ENCODE results near the gene SFTA2. TPM values are rescaled to one million over a fixed set of nuclear protein-coding genes. Genes with fewer than 3 reads are reported as not detected.
"Not testable (repeated sequence)": the region's sequence is repeated elsewhere in the genome, so short reads cannot be mapped to it uniquely, and the experiment has no call there.

Gene SFTA2
- total RNA-seq, 1 donor from 2014 or later = not detected

DNA sequence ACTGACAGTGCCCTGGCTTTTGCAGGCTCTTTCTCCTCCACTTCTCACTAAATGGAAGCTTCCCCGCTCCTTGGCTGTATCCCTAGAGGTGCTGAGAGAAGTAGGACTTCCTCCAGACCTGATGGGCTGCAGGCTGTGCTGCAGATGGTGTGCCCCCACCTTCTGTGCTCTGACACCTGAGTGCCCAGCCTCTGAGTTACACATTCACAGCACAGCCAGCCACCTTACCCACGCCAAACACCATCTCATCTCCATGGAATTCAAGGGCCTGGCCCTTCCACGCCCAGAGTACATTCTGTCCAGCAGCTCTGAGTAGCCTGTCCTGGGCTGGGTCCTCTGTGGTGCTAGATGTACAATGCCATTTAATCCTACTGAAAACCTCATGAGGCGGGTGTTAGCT lies 5.3 kb downstream of the SFTA2 start:
- Mint-ChIP-seq H3K9me3 (peaks cover 16% of the 10 kb centered on the region), H3K27me3 (ENCODE audit: insufficient read depth, low read depth) (peaks cover 4% of the 10 kb centered on the region), H3K4me3 (peak overlapping the region; percentile 63), H3K4me1 (no peaks in the 10 kb centered on the region), H3K36me3 (peaks cover 31% of the 10 kb centered on the region), H3K27ac (no peak overlapping the region)
- H2AFZ ChIP-seq (replicated peaks) = no peak overlapping the region
- no peaks in the 10 kb centered on the region for H3K27me3 ChIP-seq
- H3K9ac ChIP-seq = no peak overlapping the region
- no peaks in the 10 kb centered on the region for H3F3A ChIP-seq (ENCODE audit: low read depth)
- H3K79me2 ChIP-seq (ENCODE audit: low read depth) = no peaks in the 10 kb centered on the region
- TF ChIP-seq EZH2phosphoT487 (IDR thresholded peaks at IDR 0.05) (no peak), EZH2 (IDR thresholded peaks at IDR 0.05) (no peak)
- TF ChIP-seq, protein P1, sequence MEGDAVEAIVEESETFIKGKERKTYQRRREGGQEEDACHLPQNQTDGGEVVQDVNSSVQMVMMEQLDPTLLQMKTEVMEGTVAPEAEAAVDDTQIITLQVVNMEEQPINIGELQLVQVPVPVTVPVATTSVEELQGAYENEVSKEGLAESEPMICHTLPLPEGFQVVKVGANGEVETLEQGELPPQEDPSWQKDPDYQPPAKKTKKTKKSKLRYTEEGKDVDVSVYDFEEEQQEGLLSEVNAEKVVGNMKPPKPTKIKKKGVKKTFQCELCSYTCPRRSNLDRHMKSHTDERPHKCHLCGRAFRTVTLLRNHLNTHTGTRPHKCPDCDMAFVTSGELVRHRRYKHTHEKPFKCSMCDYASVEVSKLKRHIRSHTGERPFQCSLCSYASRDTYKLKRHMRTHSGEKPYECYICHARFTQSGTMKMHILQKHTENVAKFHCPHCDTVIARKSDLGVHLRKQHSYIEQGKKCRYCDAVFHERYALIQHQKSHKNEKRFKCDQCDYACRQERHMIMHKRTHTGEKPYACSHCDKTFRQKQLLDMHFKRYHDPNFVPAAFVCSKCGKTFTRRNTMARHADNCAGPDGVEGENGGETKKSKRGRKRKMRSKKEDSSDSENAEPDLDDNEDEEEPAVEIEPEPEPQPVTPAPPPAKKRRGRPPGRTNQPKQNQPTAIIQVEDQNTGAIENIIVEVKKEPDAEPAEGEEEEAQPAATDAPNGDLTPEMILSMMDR (IDR thresholded peaks at IDR 0.05) = no peak
- no peaks in the 10 kb centered on the region for H3K9me3 ChIP-seq (ENCODE audit: low read depth)
- H3K4me2 ChIP-seq = no peak overlapping the region
- no peaks in the 10 kb centered on the region for H3K4me1 ChIP-seq
- no peaks in the 10 kb centered on the region for H3K36me3 ChIP-seq
- no peak overlapping the region for H3K27ac ChIP-seq
- no peaks in the 10 kb centered on the region for H4K20me1 ChIP-seq (ENCODE audit: low read depth)
- H3K4me3 ChIP-seq = no peak overlapping the region
- DNase-seq (ENCODE audit: low spot score) = no peak

DNA sequence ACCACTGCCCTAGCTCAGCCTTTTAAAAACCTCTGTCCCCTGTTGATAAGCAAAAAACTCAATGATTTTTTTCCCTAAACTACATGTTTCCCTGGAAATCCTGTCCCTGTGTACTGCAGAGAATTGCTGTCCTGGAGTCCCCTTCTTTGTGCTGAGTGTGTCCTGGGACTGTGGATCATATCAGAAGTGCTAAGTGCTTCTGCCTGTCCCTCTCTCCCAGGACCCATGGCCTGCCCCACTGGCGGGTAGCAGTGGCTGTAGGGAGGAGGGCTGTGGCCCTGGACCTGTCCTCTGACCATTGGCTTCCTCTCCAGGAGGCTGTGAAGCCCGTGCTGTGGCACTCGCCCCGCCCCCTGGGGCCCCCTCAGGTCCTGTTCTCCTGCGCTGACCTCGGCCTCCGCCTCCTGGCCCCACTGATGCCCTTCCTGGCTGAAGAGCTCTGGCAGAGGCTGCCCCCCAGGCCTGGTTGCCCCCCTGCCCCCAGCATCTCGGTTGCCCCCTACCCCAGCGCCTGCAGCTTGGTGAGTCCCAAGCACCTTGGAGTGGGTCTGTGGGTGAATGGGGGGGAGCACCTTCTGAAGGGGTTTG lies 7.8 kb downstream of the SFTA2 start:
- not testable (repeated sequence) for H3K4me1 Mint-ChIP-seq; H3K27ac ChIP-seq; H3K4me3 Mint-ChIP-seq; H3K4me3 ChIP-seq; H3K27me3 ChIP-seq; H3K9me3 ChIP-seq (ENCODE audit: low read depth); H3K4me2 ChIP-seq; H3K4me1 ChIP-seq; H3K27me3 Mint-ChIP-seq (ENCODE audit: insufficient read depth, low read depth); H2AFZ ChIP-seq (replicated peaks); H3K79me2 ChIP-seq (ENCODE audit: low read depth); H3K27ac Mint-ChIP-seq; DNase-seq (ENCODE audit: low spot score); H3K9ac ChIP-seq; H3K36me3 ChIP-seq; H3F3A ChIP-seq (ENCODE audit: low read depth); H4K20me1 ChIP-seq (ENCODE audit: low read depth)
- Mint-ChIP-seq H3K9me3 (peaks cover 14% of the 10 kb centered on the region), H3K36me3 (peaks cover 35% of the 10 kb centered on the region)

DNA sequence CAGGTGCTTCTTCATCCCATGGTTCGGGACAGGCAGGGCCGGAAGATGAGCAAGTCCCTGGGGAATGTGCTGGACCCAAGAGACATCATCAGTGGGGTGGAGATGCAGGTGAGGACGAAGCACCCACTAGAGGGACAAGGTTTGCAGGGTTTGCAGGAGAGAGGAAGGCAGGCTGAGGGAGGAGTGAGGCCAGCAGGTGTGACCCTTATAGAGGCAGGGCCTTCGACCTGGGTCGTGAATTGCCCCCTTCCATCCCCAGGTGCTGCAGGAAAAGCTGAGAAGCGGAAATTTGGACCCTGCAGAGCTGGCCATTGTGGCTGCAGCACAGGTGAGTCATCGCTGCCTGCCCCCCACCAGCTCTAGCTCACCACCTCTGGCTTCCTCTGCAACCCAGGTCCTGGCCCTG lies 9.5 kb downstream of the SFTA2 start:
- Histone ChIP-seq H3K79me2 (ENCODE audit: low read depth) (no peaks in the 10 kb centered on the region), H3K36me3 (no peaks in the 10 kb centered on the region), H3K9me3 (ENCODE audit: low read depth) (no peaks in the 10 kb centered on the region), H3K9ac (no peak overlapping the region), H4K20me1 (ENCODE audit: low read depth) (no peaks in the 10 kb centered on the region), H3K27me3 (no peaks in the 10 kb centered on the region), H3K4me2 (no peak overlapping the region), H3K4me1 (no peaks in the 10 kb centered on the region), H3K27ac (no peak overlapping the region), H3F3A (ENCODE audit: low read depth) (no peaks in the 10 kb centered on the region), H3K4me3 (no peak overlapping the region), H2AFZ (replicated peaks) (no peak overlapping the region)
- H3K27ac Mint-ChIP-seq = peak overlapping the region; percentile 42
- no peak for DNase-seq (ENCODE audit: low spot score)
- no peak for TF ChIP-seq EZH2 (IDR thresholded peaks at IDR 0.05)
- TF ChIP-seq, protein P1 (IDR thresholded peaks at IDR 0.05) = no peak
- TF ChIP-seq EZH2phosphoT487 (IDR thresholded peaks at IDR 0.05) = no peak
- H3K27me3 Mint-ChIP-seq (ENCODE audit: insufficient read depth, low read depth) = peaks cover 4% of the 10 kb centered on the region
- H3K9me3 Mint-ChIP-seq = no peaks in the 10 kb centered on the region
- H3K36me3 Mint-ChIP-seq = peaks cover 28% of the 10 kb centered on the region
- H3K4me3 Mint-ChIP-seq = no peak overlapping the region
- no peaks in the 10 kb centered on the region for H3K4me1 Mint-ChIP-seq

DNA sequence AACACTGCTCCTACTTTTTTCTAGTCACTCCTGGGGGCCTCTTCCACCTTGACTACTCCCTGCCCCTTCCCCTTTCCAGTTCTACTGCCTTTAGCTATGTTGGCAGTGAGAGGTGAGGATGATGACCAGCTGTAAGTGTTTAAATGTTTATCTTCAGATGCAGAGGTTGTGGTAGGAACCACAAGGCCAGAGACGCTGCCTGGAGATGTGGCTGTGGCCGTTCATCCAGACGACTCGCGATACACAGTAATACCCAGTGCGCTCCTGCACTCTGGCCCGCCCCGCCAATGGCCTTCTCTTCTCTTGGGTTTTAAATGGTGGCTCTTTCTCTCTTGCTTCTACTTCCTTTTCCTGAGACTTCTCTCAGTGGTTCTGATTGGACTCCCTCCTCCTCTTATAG lies 13.3 kb downstream of the SFTA2 start:
- Histone ChIP-seq H3K27ac (no peak overlapping the region), H3K79me2 (ENCODE audit: low read depth) (no peaks in the 10 kb centered on the region), H2AFZ (replicated peaks) (no peak overlapping the region), H3K27me3 (no peaks in the 10 kb centered on the region), H3K4me2 (no peak overlapping the region), H3K4me3 (no peak overlapping the region), H3F3A (ENCODE audit: low read depth) (peaks cover 12% of the 10 kb centered on the region), H3K4me1 (peaks cover 15% of the 10 kb centered on the region), H3K36me3 (no peaks in the 10 kb centered on the region), H4K20me1 (ENCODE audit: low read depth) (no peaks in the 10 kb centered on the region), H3K9me3 (ENCODE audit: low read depth) (no peaks in the 10 kb centered on the region), H3K9ac (no peak overlapping the region)
- Mint-ChIP-seq H3K36me3 (peaks cover 26% of the 10 kb centered on the region), H3K27me3 (ENCODE audit: insufficient read depth, low read depth) (peaks cover 10% of the 10 kb centered on the region), H3K27ac (no peak overlapping the region), H3K9me3 (no peaks in the 10 kb centered on the region), H3K4me3 (no peak overlapping the region), H3K4me1 (peaks cover 21% of the 10 kb centered on the region)
- TF ChIP-seq EZH2phosphoT487 (IDR thresholded peaks at IDR 0.05) = no peak
- no peak for TF ChIP-seq EZH2 (IDR thresholded peaks at IDR 0.05)
- TF ChIP-seq, protein P1 (IDR thresholded peaks at IDR 0.05) = no peak
- no peak for DNase-seq (ENCODE audit: low spot score)
